ENCODE data around the gene SLC22A7.

The SLC22A7 gene

DNA sequence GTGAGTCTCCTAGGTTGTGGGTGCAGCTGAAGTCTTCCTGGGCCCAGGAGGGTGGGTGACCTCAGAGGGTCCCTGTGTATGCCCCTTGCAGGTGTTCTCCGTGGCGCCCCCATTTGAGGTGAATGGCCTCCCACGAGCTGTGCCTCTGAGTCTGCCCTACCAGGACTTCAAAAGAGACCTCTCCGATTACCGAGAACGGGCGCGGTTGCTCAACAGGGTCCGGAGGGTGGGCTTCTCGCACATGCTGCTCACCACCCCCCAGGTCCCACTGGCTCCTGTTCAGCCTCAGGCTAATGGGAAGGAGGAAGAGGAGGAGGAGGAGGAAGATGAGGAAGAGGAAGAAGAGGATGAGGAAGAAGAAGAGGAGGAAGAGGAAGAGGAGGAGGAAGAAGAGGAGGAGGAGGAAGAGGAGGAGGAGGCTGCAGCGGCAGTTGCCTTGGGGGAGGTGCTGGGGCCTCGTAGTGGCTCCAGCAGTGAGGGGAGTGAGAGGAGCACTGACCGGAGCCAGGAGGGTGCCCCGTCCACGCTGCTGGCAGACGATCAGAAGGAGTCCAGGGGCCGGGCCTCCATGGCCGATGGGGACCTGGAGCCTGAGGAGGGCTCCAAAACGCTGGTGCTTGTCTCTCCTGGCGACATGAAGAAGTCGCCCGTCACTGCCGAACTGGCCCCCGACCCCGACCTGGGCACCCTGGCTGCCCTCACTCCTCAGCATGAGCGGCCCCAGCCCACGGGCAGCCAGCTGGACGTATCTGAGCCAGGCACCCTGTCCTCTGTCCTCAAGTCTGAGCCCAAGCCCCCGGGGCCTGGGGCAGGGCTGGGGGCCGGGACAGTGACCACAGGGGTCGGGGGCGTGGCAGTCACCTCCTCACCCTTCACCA, 15.2 kb upstream of the SLC22A7 start:
- CTCF ChIA-PET: no interaction called here

GRCh38 chr6:43283514-43283901, 14.6 kb upstream of the SLC22A7 start:
- ChIA-PET POLR2A (no interaction called here), CTCF (no interaction called here)
- TF ChIP-seq FOXK2 (IDR thresholded peaks at IDR 0.05) (no peak), LEF1 (IDR thresholded peaks at IDR 0.05; ENCODE audit: borderline replicate concordance) (no peak), SUZ12 (IDR thresholded peaks at IDR 0.05) (no peak), FOXM1 (IDR thresholded peaks at IDR 0.05; ENCODE audit: borderline replicate concordance) (no peak), TARDBP (IDR thresholded peaks at IDR 0.05) (no peak), HDGF (IDR thresholded peaks at IDR 0.05; ENCODE audit: borderline replicate concordance) (no peak), ZNF384 (IDR thresholded peaks at IDR 0.05) (no peak), NFRKB (IDR thresholded peaks at IDR 0.05) (no peak), BHLHE40 (IDR thresholded peaks at IDR 0.05; ENCODE audit: borderline replicate concordance) (no peak), CTBP1 (IDR thresholded peaks at IDR 0.05; ENCODE audit: borderline replicate concordance) (no peak), ELF4 (IDR thresholded peaks at IDR 0.05) (no peak), ARNT (IDR thresholded peaks at IDR 0.05) (no peak), FOXA1 (IDR thresholded peaks at IDR 0.05) (no peak), L3MBTL2 (conservative IDR thresholded peaks at IDR 0.05) (no peak), SP1 (IDR thresholded peaks at IDR 0.05) (no peak)
- TF ChIP-seq, protein P1, sequence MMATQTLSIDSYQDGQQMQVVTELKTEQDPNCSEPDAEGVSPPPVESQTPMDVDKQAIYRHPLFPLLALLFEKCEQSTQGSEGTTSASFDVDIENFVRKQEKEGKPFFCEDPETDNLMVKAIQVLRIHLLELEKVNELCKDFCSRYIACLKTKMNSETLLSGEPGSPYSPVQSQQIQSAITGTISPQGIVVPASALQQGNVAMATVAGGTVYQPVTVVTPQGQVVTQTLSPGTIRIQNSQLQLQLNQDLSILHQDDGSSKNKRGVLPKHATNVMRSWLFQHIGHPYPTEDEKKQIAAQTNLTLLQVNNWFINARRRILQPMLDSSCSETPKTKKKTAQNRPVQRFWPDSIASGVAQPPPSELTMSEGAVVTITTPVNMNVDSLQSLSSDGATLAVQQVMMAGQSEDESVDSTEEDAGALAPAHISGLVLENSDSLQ (IDR thresholded peaks at IDR 0.05): no peak
- no peak for DNase-seq (ENCODE audit: extremely low spot score)

More for the DNA sequence above, 15.2 kb upstream of the SLC22A7 start:
- POLR2A ChIA-PET: no interaction called here
- TF ChIP-seq FOXK2 (IDR thresholded peaks at IDR 0.05): no peak
- TF ChIP-seq ARNT (IDR thresholded peaks at IDR 0.05): no peak
- TF ChIP-seq LEF1 (IDR thresholded peaks at IDR 0.05; ENCODE audit: borderline replicate concordance): no peak
- no peak for TF ChIP-seq NFRKB (IDR thresholded peaks at IDR 0.05)
- no peak for TF ChIP-seq SUZ12 (IDR thresholded peaks at IDR 0.05)
- no peak for TF ChIP-seq ZNF384 (IDR thresholded peaks at IDR 0.05)
- no peak for TF ChIP-seq BHLHE40 (IDR thresholded peaks at IDR 0.05; ENCODE audit: borderline replicate concordance)
- TF ChIP-seq ELF4 (IDR thresholded peaks at IDR 0.05): no peak
- TF ChIP-seq FOXM1 (IDR thresholded peaks at IDR 0.05; ENCODE audit: borderline replicate concordance): no peak
- TF ChIP-seq, protein P1 (IDR thresholded peaks at IDR 0.05): no peak
- TF ChIP-seq HDGF (IDR thresholded peaks at IDR 0.05; ENCODE audit: borderline replicate concordance): no peak
- no peak for TF ChIP-seq SP1 (IDR thresholded peaks at IDR 0.05)
- no peak for TF ChIP-seq FOXA1 (IDR thresholded peaks at IDR 0.05)
- no peak for TF ChIP-seq TARDBP (IDR thresholded peaks at IDR 0.05)
- TF ChIP-seq L3MBTL2 (conservative IDR thresholded peaks at IDR 0.05): no peak
- no peak for TF ChIP-seq CTBP1 (IDR thresholded peaks at IDR 0.05; ENCODE audit: borderline replicate concordance)
- DNase-seq (ENCODE audit: extremely low spot score): no peak

DNA sequence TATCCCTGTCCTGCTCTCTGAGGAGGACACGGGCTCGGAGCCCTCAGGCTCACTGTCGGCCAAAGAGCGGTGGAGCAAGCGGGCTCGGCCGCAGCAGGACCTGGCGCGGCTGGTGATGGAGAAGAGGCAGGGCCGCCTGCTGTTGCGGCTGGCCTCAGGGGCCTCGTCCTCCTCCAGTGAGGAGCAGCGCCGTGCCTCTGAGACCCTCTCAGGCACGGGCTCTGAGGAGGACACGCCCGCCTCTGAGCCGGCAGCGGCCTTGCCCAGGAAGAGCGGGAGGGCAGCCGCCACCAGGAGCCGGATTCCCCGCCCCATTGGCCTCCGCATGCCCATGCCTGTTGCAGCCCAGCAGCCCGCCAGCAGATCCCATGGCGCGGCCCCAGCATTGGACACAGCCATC, 14.2 kb upstream of the SLC22A7 start:
- no peak for TF ChIP-seq FOXA1 (IDR thresholded peaks at IDR 0.05)
- TF ChIP-seq FOXK2 (IDR thresholded peaks at IDR 0.05): no peak
- no peak for TF ChIP-seq ZNF384 (IDR thresholded peaks at IDR 0.05)
- TF ChIP-seq SUZ12 (IDR thresholded peaks at IDR 0.05): no peak
- TF ChIP-seq ARNT (IDR thresholded peaks at IDR 0.05): no peak
- no peak for TF ChIP-seq LEF1 (IDR thresholded peaks at IDR 0.05; ENCODE audit: borderline replicate concordance)
- TF ChIP-seq FOXM1 (IDR thresholded peaks at IDR 0.05; ENCODE audit: borderline replicate concordance): no peak
- no peak for TF ChIP-seq NFRKB (IDR thresholded peaks at IDR 0.05)
- no peak for TF ChIP-seq SP1 (IDR thresholded peaks at IDR 0.05)
- no peak for TF ChIP-seq HDGF (IDR thresholded peaks at IDR 0.05; ENCODE audit: borderline replicate concordance)
- TF ChIP-seq, protein P1 (IDR thresholded peaks at IDR 0.05): no peak
- TF ChIP-seq CTBP1 (IDR thresholded peaks at IDR 0.05; ENCODE audit: borderline replicate concordance): no peak
- no peak for TF ChIP-seq BHLHE40 (IDR thresholded peaks at IDR 0.05; ENCODE audit: borderline replicate concordance)
- no peak for TF ChIP-seq ELF4 (IDR thresholded peaks at IDR 0.05)
- no peak for TF ChIP-seq TARDBP (IDR thresholded peaks at IDR 0.05)
- no peak for TF ChIP-seq L3MBTL2 (conservative IDR thresholded peaks at IDR 0.05)
- DNase-seq (ENCODE audit: extremely low spot score): no peak
- ChIA-PET POLR2A (no interaction called here), CTCF (no interaction called here)

GRCh38 chr6:43284991-43285781, 12.9 kb upstream of the SLC22A7 start:
- ChIA-PET POLR2A (no interaction called here), CTCF (no interaction called here)
- TF ChIP-seq ELF4 (IDR thresholded peaks at IDR 0.05) (no peak), FOXA1 (IDR thresholded peaks at IDR 0.05) (no peak), SP1 (IDR thresholded peaks at IDR 0.05) (no peak), L3MBTL2 (conservative IDR thresholded peaks at IDR 0.05) (no peak), FOXM1 (IDR thresholded peaks at IDR 0.05; ENCODE audit: borderline replicate concordance) (no peak), LEF1 (IDR thresholded peaks at IDR 0.05; ENCODE audit: borderline replicate concordance) (no peak), TARDBP (IDR thresholded peaks at IDR 0.05) (no peak), BHLHE40 (IDR thresholded peaks at IDR 0.05; ENCODE audit: borderline replicate concordance) (no peak), ZNF384 (IDR thresholded peaks at IDR 0.05) (no peak), FOXK2 (IDR thresholded peaks at IDR 0.05) (no peak), NFRKB (IDR thresholded peaks at IDR 0.05) (no peak), ARNT (IDR thresholded peaks at IDR 0.05) (no peak), SUZ12 (IDR thresholded peaks at IDR 0.05) (no peak), HDGF (IDR thresholded peaks at IDR 0.05; ENCODE audit: borderline replicate concordance) (no peak), CTBP1 (IDR thresholded peaks at IDR 0.05; ENCODE audit: borderline replicate concordance) (no peak)
- TF ChIP-seq, protein P1 (IDR thresholded peaks at IDR 0.05): no peak
- DNase-seq (ENCODE audit: extremely low spot score): no peak
